ENCODE data around the gene IDE.

DNA sequence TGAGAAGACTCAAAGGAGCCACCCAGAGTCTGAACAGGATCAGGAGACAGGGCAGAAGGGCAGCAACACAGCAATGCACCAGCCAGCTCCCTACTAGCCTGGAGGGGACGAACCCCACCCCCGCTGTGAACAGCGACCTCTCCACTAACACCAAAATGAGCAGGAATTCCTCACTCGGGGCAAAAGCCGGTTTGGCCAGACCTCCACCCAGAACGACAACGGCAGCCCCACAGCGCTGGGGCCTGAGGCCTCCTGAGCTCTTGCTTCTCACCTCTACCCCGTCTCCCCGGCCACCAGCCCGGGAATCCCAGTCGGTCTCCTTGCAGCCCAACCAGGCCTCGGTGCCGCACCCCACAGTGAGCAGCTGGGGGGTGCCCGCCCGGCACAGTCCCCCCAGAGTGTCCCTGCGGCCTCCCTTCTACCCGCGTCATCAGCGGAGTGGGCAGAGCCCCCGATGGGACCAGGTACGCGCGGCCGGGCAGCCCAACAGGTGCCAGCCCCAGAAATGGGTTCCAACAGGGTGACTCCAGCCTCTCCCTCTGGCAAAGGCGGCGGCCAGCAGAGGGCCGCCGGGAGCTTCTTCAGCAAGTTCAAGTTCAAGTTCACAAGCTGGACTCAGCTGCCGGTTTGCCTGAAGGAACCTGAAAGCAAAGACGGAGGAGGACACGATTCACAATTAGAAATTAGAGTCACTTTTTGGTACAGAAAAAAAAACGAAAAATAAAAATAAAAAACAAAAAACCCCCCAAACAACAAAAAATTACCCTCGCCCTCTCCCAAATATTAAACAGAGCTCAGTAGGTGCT lies 153.9 kb downstream of the IDE start:
- TF ChIP-seq CTCF (IDR thresholded peaks at IDR 0.05; ENCODE audit: extremely low read depth in 1 of 2, insufficient read depth in 1 of 2, low read depth in 1 of 2, low read length in 2 of 2) (peak; percentile 46 to 67), POLR2AphosphoS5 (IDR thresholded peaks at IDR 0.05; ENCODE audit: insufficient read depth, low read depth, low read length) (no peak), EZH2 (IDR thresholded peaks at IDR 0.05; ENCODE audit: borderline replicate concordance, low read depth, low read length, severe bottlenecking) (peak; percentile 10), MAX (IDR thresholded peaks at IDR 0.05; ENCODE audit: insufficient read depth, insufficient read length) (no peak)
